ENCODE results near the gene PIH1D1. TPM values are rescaled to one million over a fixed set of nuclear protein-coding genes. Genes with fewer than 3 reads are reported as not detected.

Gene PIH1D1
- total and polyA plus RNA-seq, 2 of the 8 experiments (the other 6 are each of a cell fraction or from before 2014, with no cell fraction given) = 146 to 195 TPM

DNA sequence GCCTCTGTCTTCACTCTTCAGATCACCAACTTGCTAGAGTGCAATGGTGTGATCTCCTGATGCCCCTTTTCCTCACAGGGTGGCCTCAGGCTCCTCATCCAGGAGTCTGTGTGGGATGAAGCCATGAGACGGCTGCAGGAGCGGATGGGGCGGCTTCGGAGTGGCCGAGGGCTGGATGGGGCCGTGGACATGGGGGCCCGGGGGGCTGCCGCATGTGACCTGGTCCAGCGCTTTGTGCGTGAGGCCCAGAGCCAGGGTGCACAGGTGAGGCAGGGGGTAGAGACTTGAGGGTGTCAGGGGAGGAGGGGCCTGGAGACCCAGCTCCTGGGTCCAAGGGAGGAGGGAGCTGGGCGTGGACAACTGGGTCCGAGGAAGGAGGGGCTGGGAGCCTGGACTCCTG is 10.9 kb upstream of the PIH1D1 start (continued):
- TF ChIP-seq RBBP5 (IDR thresholded peaks at IDR 0.05; ENCODE audit: borderline replicate concordance, low read depth, low read length) (no peak), CTBP2 (IDR thresholded peaks at IDR 0.05; ENCODE audit: borderline replicate concordance, insufficient read depth, insufficient read length, low read length) (no peak), TBP (IDR thresholded peaks at IDR 0.05; ENCODE audit: low read depth, low read length) (no peak), EZH2 (IDR thresholded peaks at IDR 0.05; ENCODE audit: low read depth, low read length, severe bottlenecking) (no peak)
- TF ChIP-seq, protein P1, sequence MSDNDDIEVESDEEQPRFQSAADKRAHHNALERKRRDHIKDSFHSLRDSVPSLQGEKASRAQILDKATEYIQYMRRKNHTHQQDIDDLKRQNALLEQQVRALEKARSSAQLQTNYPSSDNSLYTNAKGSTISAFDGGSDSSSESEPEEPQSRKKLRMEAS (IDR thresholded peaks at IDR 0.05) = no peak

Measured in H1 (cell line).